HG02678 (cell line): ENCODE results near the gene ZC2HC1C.
"Not testable (repeated sequence)": the region's sequence is repeated elsewhere in the genome, so short reads cannot be mapped to it uniquely, and the experiment has no call there.

ENCODE experiments used
- ATAC-seq: cut with Tn5 transposase; IDR thresholded peaks from one replicate; pipeline ENCODE4 v1.9.1; 2021; ENCODE audit warnings: mild to moderate bottlenecking, moderate library complexity; ENCODE audit not compliant: unreplicated experiment

ZC2HC1C gene

DNA sequence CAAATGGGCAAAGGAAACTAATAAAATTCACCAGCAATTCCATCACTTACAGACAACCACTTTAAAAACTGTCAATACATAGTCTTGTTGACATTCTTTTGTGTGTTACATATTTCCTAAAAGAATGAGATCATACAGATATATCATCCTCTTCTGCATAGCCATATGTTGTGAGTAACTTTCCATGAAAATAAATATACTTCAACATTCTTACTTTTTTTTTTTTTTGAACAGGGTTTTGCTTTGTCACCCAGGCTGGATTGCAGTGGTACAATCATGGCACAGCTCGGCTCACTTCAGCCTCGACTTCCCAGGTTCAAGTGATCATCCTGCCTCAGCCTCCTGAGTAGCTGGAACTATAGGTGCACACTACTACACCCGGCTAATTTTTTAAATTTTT is 20.9 kb downstream of the ZC2HC1C start:
- no peak for ATAC-seq

DNA sequence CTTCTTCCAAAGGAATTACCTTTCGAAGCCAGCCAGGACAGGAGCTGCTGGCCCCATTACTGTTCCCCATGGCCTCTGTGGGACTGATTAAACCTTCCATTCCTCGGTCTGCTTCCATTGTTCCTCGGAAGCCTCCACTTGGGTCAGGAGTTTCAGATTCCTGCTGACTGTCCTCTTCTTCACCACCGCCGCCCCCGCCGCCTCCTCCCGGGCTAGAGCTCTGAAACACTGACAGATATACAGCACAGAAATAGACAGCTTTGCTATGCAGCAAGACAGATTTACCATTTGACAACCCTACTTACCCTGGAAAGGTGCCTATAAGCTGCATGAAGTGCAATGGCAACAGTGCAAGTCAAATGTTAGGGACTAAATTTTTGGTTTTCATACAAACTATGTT is 21.8 kb downstream of the ZC2HC1C start:
- ATAC-seq, result no peak

DNA sequence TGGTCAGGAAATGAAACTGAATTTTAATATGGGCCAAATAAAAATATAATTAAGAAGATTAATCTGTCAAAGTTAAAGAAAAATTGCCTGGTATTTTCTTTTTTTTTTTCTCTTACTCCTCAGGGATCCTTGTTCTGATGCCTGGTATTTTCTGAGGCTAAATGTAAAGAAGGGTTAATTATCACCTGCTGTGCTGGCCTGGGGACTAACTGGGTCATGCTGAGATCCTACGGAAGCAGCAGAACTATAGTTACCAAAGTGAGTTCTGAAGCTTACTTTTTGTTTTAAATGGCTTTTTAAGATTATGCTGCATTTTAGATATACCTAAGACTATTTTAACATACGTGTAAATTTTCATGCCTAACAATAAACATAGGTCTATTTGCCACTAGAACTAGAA is 23.3 kb downstream of the ZC2HC1C start:
- ATAC-seq, result no peak

DNA sequence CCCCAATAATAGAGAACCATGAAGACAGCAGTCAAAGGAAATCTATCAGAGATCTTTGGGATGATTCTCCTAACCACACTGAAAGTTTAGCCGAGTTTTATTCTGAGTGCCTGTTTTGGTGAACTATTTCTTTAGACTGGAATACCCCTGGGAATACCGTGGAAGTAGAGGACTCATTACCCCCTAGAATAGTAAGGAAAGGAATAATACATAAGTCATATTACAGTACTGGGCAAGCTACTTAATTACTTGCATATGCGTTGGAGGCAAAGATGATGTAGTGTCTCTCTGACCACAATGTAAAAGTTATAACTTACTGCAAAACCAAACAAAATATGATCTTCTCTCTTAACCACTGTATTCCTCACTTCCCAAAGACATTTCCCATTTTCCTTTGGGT is 25.5 kb downstream of the ZC2HC1C start:
- no peak for ATAC-seq

DNA sequence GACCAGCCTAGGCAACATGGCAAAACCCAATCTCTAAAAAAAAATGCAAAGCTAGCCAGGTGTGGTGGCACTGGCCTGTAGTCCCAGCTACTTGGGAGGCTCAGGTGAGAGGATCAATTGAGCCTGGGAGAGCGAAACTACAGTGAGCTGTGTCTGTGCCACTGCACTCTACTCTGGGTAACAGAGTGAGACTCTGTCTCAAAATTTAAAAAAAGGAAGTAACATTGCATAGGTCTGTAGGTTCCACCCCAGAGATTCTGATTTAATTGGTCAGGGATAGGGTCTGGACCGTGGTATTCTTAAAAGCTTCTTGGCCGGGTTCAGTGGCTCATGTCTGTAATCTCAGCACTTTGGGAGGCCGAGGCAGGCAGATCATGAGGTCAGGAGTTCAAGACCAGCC is 26.2 kb downstream of the ZC2HC1C start:
- no peak for ATAC-seq

DNA sequence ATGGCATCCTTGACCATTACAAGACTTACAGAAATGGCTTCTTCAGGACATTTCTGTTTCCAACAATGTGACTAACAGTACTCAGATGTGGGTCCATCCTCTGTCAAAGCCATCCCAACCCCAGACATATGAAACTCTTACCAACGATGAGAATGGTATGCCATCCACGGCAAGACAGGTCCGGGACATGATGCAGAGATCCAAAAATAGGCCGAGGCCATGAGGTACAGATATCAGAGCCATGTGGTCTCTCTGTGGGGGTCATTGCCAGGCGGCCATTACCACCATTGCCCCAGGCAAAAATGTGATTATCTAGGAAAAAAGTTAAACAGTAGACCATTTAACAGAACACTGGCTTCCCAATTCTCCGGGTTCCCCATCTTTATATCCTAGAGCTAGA is 27.5 kb downstream of the ZC2HC1C start:
- ATAC-seq, result no peak

DNA sequence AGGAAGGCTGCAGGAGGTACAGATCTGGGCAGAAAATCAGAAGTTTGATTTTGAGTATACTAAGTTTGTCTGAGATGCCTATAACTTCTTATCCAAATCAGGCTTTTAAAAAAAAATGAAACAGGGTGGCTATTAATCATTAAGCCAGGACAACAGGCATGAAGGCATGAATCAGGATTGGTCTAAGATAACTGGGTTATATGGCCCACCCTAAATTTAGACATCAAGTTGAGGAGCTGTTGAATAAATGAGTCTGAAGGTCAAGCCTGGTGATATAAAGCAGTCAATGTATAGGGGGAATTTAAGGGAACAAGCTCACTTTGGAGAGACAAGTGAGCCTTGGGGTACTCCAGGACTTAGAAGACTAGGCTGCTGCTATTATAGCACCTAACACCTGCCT is 28.8 kb downstream of the ZC2HC1C start:
- ATAC-seq, result no peak

DNA sequence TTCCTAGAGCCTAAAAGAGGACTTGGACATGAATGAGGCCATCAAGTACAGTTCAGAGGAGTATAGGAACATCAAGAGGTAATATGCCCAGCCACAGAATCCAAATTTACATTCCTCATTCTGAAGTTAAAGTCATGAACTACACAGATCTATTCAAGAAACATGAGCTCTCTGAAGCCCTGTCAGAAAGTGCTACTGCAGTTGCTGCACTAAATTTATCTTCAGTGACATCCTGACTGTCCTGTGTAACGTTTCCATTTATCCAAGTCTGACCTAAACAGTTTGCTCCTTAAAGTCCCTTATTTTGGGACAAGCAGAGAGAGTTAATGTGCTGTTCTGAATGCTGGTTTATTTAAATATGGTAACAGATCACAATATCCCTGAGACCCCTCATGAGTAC is 29.2 kb downstream of the ZC2HC1C start:
- no peak for ATAC-seq

DNA sequence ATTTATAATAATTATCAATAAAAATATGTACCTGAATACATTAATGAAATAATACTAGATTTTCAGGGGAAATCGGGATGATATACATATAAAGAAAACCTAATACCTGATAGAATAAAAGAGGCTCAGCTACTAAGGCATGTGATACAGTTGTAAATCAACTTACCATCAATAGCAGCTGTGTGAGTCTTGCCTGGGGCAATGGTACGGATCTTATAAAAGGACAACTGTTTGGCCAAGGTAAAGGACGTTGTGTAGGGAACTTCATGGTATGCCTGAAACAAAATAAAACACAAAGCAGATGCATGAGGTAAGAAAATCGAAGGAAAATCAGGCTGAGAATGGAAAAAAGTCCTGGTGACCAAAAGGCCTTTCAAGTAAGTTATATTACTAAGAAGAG is 32.0 kb downstream of the ZC2HC1C start:
- ATAC-seq, result no peak

DNA sequence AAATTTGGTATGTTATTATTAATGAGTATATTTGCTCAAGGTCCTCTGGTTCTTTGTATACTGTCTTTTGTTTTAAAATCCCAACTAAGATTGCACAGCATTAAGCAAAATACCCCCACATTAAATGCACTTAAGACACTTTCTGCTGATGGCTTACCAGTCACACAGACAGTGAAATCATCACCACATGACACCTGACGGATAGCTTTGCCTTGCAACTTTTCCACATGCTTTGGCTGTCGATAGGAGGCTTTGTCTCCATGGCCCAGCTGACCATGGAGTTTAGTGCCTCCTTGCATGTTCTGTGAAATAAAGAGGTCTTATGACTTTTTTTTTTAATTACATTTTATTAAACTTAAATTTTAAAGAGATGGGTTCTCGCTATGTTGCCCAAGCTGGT is 37.7 kb downstream of the ZC2HC1C start:
- no peak for ATAC-seq

DNA sequence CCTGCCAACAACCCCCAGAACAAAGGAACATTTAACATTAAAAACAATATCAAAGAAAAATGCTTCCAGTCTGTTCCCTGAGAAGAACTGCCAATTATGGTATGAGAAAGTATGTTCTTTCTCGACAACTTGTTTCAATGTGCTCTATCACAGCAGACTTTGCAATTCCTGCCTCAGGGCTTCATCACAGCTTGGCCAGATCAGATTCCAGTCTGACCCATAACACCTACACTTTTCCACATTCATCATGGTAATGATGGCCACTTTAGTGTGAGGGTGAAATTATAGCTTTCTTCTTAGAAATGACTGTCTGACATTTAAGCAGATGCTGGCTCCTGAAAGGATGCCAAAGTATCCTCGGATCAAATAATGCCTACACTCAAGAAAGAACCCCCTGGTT is 40.4 kb downstream of the ZC2HC1C start:
- ATAC-seq, result no peak

DNA sequence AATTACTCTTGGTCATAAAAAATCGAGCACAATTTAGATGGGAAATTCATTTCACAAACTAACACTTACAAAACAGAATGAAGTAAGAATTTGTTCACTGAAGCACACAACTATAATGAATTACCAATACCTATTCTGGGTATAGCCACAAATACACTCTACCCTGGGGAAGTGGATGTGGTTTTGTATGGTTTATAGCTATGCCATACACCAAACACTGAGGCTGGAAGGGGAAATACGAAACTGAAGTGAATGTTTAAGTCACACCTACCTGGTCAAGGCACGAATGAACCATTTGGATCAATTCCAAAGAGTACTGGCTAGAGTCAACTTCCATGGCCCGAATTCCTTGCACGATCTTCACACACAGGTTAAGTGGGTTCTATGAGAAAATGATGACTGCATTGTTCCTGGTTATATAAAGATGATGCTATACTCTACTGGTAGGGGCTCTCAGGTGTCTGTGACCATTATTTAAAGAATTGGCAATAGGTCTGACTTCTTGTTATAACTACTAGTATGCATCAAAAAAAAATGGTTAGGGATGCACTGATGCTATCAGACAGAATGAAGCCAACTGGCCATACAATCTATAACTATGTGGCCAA is 44.6 kb downstream of the ZC2HC1C start:
- ATAC-seq, result no peak

DNA sequence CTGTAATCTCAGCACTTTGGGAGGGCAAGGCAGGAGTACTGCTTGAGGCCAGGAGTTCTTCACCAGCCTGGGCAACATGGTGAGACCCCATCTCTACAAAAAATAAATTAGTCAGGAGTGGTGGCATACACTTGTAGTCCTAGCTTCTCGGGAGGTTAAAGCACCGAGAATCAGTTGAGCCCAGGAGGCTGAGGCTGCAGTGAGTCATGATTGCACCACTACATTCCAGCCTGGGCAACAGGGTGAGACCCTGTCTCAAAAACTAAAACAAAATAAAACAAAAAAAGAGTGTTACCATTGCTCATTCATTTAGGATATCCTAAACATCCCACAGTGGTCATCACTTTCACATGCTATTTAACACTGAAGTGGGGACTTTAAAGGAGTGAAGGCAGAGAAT is 49.6 kb downstream of the ZC2HC1C start:
- ATAC-seq, result no peak

DNA sequence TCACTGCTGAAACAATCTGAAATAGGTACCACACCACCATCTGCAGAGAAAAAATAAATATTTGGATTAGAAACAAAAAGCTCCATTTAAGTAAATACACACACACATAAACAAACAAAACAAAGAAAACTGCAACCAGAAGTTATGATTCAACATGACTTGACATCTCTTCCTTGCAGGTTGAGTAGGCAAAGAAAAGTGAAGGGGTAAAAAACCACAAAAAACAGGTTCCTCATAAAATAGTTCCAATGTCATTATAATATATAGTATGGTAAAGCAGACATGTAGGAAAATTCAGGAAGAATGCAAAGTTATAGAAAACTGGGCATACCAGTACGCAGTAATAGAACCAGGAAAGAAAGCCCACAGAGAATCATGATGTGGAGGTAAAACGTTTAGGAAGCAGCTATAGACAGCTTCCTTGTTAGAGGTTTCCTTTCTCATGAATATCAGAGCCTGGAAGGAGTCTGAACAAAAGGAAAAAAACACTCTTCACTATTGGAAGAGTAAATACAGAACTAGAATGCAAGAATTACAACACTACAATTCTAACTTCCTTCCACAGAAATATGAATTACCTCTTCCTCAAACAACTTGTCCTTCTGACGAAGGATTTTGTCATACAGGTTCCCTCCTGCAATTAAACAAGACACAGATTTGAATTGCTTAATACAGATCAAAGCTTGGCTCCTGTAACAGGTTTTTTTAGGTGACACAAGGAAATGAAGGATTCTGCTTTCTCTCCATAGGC is 51.3 kb downstream of the ZC2HC1C start:
- ATAC-seq, result no peak

DNA sequence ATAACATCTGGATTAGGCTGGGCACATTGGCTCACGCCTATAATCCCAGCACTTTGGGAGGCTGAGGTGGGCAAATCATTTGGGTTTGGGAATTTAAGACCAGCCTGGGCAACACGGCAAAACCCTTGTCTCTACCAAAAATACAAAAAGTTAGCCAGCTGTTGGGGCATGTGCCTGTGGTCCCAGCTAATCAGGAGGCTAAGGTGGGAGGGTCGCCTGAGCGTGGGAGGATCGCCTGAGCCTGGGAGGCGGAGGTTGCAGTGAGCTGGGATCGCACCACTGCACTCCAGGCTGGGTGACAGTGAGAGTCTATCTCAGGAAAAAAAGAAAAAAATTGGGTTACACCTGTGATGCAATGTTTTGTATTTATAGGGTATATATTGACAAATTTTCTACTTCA is 52.1 kb downstream of the ZC2HC1C start:
- ATAC-seq, result no peak

DNA sequence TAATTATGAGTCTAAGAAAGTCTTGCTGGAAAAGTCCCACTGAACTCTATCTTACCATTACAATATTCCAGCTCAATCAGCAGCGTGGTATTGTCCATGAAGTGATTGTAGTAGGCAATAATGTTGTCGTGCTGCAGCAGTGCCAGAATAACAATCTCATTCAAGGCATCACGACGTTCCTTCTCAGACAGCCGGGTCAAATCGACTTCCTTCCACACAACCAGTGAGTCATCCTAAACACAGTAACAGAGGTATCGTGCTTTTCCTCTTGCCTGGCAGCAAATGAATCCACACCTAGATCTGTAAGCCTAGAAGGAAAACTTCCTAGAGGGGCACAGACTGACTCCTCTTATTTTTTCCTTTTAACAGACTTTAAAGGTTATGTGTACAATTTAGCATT is 54.5 kb downstream of the ZC2HC1C start:
- no peak for ATAC-seq

DNA sequence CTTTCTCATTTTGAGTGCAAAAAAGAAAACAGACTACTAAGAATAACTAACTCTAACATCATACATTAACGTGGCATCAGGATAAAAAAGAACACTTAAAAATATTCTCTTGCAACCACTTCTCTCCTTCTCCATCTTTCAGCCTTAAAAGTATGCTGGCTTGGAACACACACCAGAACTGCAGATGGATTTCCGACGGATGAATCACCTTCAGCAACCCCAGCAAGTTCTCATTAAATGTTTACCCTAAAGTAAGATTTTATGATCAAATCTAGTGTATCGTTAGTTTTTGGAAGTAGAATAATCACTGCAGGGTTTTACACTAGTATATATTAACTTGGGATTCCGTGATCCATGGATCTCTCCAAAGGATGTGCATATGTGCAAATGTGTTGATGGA is 56.2 kb downstream of the ZC2HC1C start:
- no peak for ATAC-seq

DNA sequence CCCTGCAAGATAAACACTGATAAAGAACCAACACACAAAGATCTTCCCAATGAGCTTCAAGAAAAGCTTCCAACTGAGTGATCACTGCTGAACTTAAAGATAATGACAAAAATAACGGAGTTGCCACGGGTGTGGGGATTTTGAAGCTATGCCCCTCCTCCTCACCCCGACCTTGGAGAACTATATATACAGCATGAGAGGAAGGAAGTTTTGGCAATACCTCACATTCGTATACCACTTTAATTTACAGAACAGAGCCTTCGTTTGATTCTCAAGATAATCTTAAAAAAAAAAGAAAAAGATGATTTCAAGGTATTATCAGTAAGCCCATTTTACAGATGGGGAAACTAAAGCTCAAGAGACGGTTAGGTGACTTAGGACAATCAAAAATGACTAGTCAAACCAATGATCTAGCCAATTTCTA is 56.7 kb downstream of the ZC2HC1C start:
- ATAC-seq, result no peak

DNA sequence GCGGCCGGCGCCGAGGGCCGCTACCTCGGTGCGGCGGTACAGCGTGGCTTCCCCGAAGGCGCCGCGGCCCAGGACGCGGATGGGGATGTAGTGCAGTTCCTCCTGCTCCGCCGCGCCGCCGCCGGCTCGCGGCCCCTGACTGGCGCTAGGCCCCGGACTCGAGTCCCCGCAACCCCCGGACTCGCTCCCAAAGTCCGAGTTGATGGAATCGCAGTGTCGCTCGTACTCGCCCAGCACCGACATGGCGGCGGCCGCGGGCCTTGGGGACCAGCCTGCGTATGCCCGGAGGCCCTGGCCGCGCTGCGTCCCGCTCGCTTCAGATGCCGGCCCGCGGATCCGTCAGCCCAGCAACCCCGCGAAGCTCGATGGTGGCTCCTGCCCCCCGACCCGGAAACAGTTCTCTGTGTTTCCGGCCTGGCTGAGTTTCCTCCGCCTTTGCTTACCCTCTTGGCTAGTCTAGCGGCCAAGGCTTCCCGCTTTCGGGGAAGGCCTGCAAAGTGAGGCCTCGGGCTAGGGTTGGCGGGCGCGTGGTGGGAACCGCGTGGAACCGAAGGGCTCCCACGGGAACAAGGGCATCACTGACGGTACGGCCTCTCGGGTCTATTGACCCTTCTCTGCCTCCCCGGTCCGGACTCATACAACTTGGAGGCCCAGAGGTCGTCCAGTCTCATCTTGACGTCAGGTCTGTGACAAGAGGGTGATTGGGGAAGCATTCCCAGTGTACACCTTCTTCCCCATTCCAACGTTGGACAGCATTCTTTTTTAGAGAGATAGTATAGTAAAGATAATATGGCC is 57.4 kb downstream of the ZC2HC1C start, which contains the start of gene NEK9:
Gene NEK9, minus strand, starts transcription at position 370 of the 795 bp plus-strand sequence. Its CDS starts 127 bp downstream, at position 243.
- ATAC-seq, result peak; percentile 91

DNA sequence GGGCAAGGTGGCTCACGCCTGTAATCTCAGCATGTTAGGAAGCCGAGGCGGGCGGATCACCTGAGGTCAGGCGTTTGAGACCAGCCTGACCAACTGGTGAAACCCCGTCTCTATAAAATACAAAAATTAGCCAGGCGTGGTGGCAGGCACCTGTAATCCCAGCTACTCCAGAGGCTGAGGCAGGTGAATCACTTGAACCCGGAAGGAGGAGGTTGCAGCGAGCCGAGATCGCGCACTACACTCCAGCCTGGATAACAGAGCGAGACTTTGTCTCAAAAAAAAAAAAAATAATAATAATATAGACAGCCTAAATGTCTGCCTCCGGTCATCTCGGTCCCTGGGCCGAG is 58.0 kb downstream of the ZC2HC1C start:
- not testable (repeated sequence) for ATAC-seq

DNA sequence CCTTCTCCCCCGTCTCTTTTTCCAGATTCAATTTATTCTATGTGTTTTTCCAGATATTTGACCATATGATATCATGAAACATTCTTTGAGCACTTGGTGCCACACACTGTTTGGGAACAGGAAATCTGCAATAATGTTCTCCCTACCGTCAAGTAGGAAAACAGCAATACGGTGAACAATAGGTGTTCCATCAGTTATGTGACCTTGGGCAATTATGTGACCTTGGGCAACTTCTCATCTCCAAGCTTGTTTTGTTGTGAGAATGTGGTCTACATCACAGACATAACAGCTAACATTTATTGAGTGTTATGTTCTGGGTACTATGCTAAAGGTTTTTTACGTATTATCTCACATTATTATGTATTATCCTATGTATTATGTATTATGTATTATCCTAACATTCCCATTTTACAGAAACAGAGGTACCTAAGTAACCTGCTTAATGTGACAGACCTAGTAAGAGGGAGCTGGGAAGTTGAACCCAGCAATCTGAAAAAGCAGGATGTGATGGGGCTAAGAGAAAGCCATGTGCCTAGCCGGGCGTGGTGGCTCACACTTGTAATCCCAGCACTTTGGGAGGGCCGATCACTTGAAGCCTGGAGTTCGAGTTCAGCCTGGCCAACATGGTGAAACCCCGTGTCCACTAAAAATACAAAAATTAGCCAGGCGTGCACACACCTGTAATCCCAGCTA is 58.6 kb downstream of the ZC2HC1C start:
- ATAC-seq, result no peak
